GM20431 (cell line): ENCODE measurements around the gene NPHS1.

Experiments
- in situ Hi-C: fragments of 300-500 bp; cut with MseI, MboI; formaldehyde crosslinking; loops from one replicate; pipeline ENCODE4 v1.15.0; 2020; ENCODE audit warnings: low sequenced_read_pairs; ENCODE audit not compliant: unreplicated experiment

Gene NPHS1

GRCh38 chr19:35789978-35790944 lies 62.0 kb downstream of the NPHS1 start:
- in situ Hi-C loops: no loop called here

GRCh38 chr19:35789195-35789977 lies 62.9 kb downstream of the NPHS1 start:
- in situ Hi-C loops: no loop called here

- in situ Hi-C loops: no loop called here
Measured at GRCh38 chr19:35788205-35788960, 63.9 kb downstream of the NPHS1 start.

- in situ Hi-C loops: no loop called here
Measured at GRCh38 chr19:35787227-35787799, 65.0 kb downstream of the NPHS1 start.

- in situ Hi-C loops: no loop called here
Measured at GRCh38 chr19:35786299-35787160, 65.8 kb downstream of the NPHS1 start.

GRCh38 chr19:35785339-35785627 lies 67.0 kb downstream of the NPHS1 start:
- in situ Hi-C loops: no loop called here

- in situ Hi-C loops: no loop called here
Measured at GRCh38 chr19:35784503-35785338, 67.6 kb downstream of the NPHS1 start.

GRCh38 chr19:35783469-35784434 lies 68.6 kb downstream of the NPHS1 start:
- in situ Hi-C loops: no loop called here

- in situ Hi-C loops: no loop called here
Measured at GRCh38 chr19:35782589-35782988, 69.7 kb downstream of the NPHS1 start.

GRCh38 chr19:35781650-35782049 lies 70.7 kb downstream of the NPHS1 start:
- in situ Hi-C loops: no loop called here

GRCh38 chr19:35780717-35781116 lies 71.6 kb downstream of the NPHS1 start:
- in situ Hi-C loops: no loop called here

- in situ Hi-C loops: no loop called here
Measured at GRCh38 chr19:35780058-35780457, 72.2 kb downstream of the NPHS1 start.

- in situ Hi-C loops: no loop called here
Measured at GRCh38 chr19:35779033-35779432, 73.3 kb downstream of the NPHS1 start.

GRCh38 chr19:35777961-35778360 lies 74.3 kb downstream of the NPHS1 start:
- in situ Hi-C loops: no loop called here

- in situ Hi-C loops: no loop called here
Measured at GRCh38 chr19:35777086-35777841, 75.0 kb downstream of the NPHS1 start.

GRCh38 chr19:35776102-35776788 lies 76.1 kb downstream of the NPHS1 start:
- in situ Hi-C loops: no loop called here
